ENCODE measurements around the gene SPINT3.

Gene SPINT3

GRCh38 chr20:45502561-45502960 is 12.9 kb downstream of the SPINT3 start:
- H3K27ac ChIP-seq (ENCODE audit: low read depth, low read length): no peak overlapping the region
- H3K4me1 ChIP-seq (ENCODE audit: control insufficient read depth, insufficient read depth, low read length): no peaks in the 10 kb centered on the region; the same call in 1 of the 2 replicates
- H3K9ac ChIP-seq (ENCODE audit: low read length): no peak overlapping the region
- no peak overlapping the region for H3K4me3 ChIP-seq (ENCODE audit: low read depth, low read length)
- no peaks in the 10 kb centered on the region for H3K9me3 ChIP-seq (ENCODE audit: control insufficient read depth, insufficient read depth, low read depth, low read length)
- no peaks in the 10 kb centered on the region for H3K36me3 ChIP-seq (ENCODE audit: control insufficient read depth, insufficient read depth, low read length)
- peaks cover 4% of the 10 kb centered on the region; the same call in 1 of the 2 replicates for H3K27me3 ChIP-seq (ENCODE audit: control insufficient read depth, insufficient read depth, low read length)

GRCh38 chr20:45501600-45501999 is 13.8 kb downstream of the SPINT3 start:
- no peak overlapping the region for H3K9ac ChIP-seq (ENCODE audit: low read length)
- H3K27ac ChIP-seq (ENCODE audit: low read depth, low read length): no peak overlapping the region
- no peak overlapping the region for H3K4me3 ChIP-seq (ENCODE audit: low read depth, low read length)
- H3K9me3 ChIP-seq (ENCODE audit: control insufficient read depth, insufficient read depth, low read depth, low read length): no peaks in the 10 kb centered on the region
- no peaks in the 10 kb centered on the region; the same call in 1 of the 2 replicates for H3K4me1 ChIP-seq (ENCODE audit: control insufficient read depth, insufficient read depth, low read length)
- H3K36me3 ChIP-seq (ENCODE audit: control insufficient read depth, insufficient read depth, low read length): no peaks in the 10 kb centered on the region
- peaks cover 4% of the 10 kb centered on the region; the same call in 1 of the 2 replicates for H3K27me3 ChIP-seq (ENCODE audit: control insufficient read depth, insufficient read depth, low read length)

GRCh38 chr20:45500022-45500421 is 15.4 kb downstream of the SPINT3 start:
- Histone ChIP-seq H3K27me3 (ENCODE audit: control insufficient read depth, insufficient read depth, low read length) (peaks cover 4% of the 10 kb centered on the region; the same call in 1 of the 2 replicates), H3K9me3 (ENCODE audit: control insufficient read depth, insufficient read depth, low read depth, low read length) (no peaks in the 10 kb centered on the region), H3K4me1 (ENCODE audit: control insufficient read depth, insufficient read depth, low read length) (no peaks in the 10 kb centered on the region; the same call in 1 of the 2 replicates), H3K27ac (ENCODE audit: low read depth, low read length) (no peak overlapping the region), H3K36me3 (ENCODE audit: control insufficient read depth, insufficient read depth, low read length) (no peaks in the 10 kb centered on the region), H3K9ac (ENCODE audit: low read length) (no peak overlapping the region), H3K4me3 (ENCODE audit: low read depth, low read length) (no peak overlapping the region)

- H3K9me3 ChIP-seq (ENCODE audit: control insufficient read depth, insufficient read depth, low read depth, low read length): no peaks in the 10 kb centered on the region
- no peaks in the 10 kb centered on the region for H3K27me3 ChIP-seq (ENCODE audit: control insufficient read depth, insufficient read depth, low read length)
- no peak overlapping the region for H3K4me3 ChIP-seq (ENCODE audit: low read depth, low read length)
- H3K27ac ChIP-seq (ENCODE audit: low read depth, low read length): no peak overlapping the region
- no peaks in the 10 kb centered on the region; the same call in 1 of the 2 replicates for H3K4me1 ChIP-seq (ENCODE audit: control insufficient read depth, insufficient read depth, low read length)
- H3K9ac ChIP-seq (ENCODE audit: low read length): no peak overlapping the region
- no peaks in the 10 kb centered on the region for H3K36me3 ChIP-seq (ENCODE audit: control insufficient read depth, insufficient read depth, low read length)
Observed at GRCh38 chr20:45497971-45498494, 17.4 kb downstream of the SPINT3 start.

- Histone ChIP-seq H3K27me3 (ENCODE audit: control insufficient read depth, insufficient read depth, low read length) (no peaks in the 10 kb centered on the region), H3K36me3 (ENCODE audit: control insufficient read depth, insufficient read depth, low read length) (no peaks in the 10 kb centered on the region), H3K4me3 (ENCODE audit: low read depth, low read length) (no peak overlapping the region)
Observed at GRCh38 chr20:45496166-45496565, 19.3 kb downstream of the SPINT3 start.

GRCh38 chr20:45495501-45495941 is 19.9 kb downstream of the SPINT3 start:
- Histone ChIP-seq H3K9me3 (ENCODE audit: control insufficient read depth, insufficient read depth, low read depth, low read length) (no peaks in the 10 kb centered on the region), H3K27ac (ENCODE audit: low read depth, low read length) (no peak overlapping the region), H3K4me1 (ENCODE audit: control insufficient read depth, insufficient read depth, low read length) (no peaks in the 10 kb centered on the region; the same call in 1 of the 2 replicates), H3K4me3 (ENCODE audit: low read depth, low read length) (no peak overlapping the region), H3K27me3 (ENCODE audit: control insufficient read depth, insufficient read depth, low read length) (no peaks in the 10 kb centered on the region), H3K9ac (ENCODE audit: low read length) (no peak overlapping the region), H3K36me3 (ENCODE audit: control insufficient read depth, insufficient read depth, low read length) (no peaks in the 10 kb centered on the region)

More at GRCh38 chr20:45496166-45496565, 19.3 kb downstream of the SPINT3 start:
- Histone ChIP-seq H3K4me1 (ENCODE audit: control insufficient read depth, insufficient read depth, low read length) (no peaks in the 10 kb centered on the region; the same call in 1 of the 2 replicates), H3K9ac (ENCODE audit: low read length) (no peak overlapping the region), H3K27ac (ENCODE audit: low read depth, low read length) (no peak overlapping the region), H3K9me3 (ENCODE audit: control insufficient read depth, insufficient read depth, low read depth, low read length) (no peaks in the 10 kb centered on the region)

GRCh38 chr20:45489083-45489531 is 26.3 kb downstream of the SPINT3 start:
- Histone ChIP-seq H3K27ac (ENCODE audit: low read depth, low read length) (no peak overlapping the region), H3K36me3 (ENCODE audit: control insufficient read depth, insufficient read depth, low read length) (no peaks in the 10 kb centered on the region), H3K27me3 (ENCODE audit: control insufficient read depth, insufficient read depth, low read length) (no peaks in the 10 kb centered on the region), H3K9ac (ENCODE audit: low read length) (no peak overlapping the region), H3K9me3 (ENCODE audit: control insufficient read depth, insufficient read depth, low read depth, low read length) (no peaks in the 10 kb centered on the region), H3K4me3 (ENCODE audit: low read depth, low read length) (no peak overlapping the region), H3K4me1 (ENCODE audit: control insufficient read depth, insufficient read depth, low read length) (peaks cover 4% of the 10 kb centered on the region; the same call in 1 of the 2 replicates)

- Histone ChIP-seq H3K27ac (ENCODE audit: low read depth, low read length) (no peak overlapping the region), H3K36me3 (ENCODE audit: control insufficient read depth, insufficient read depth, low read length) (no peaks in the 10 kb centered on the region)
Observed at GRCh38 chr20:45487231-45487635, 28.2 kb downstream of the SPINT3 start.

GRCh38 chr20:45485388-45485787 is 30.0 kb downstream of the SPINT3 start:
- H3K4me1 ChIP-seq (ENCODE audit: control insufficient read depth, insufficient read depth, low read length): peaks cover 4% of the 10 kb centered on the region; the same call in 1 of the 2 replicates
- no peak overlapping the region for H3K4me3 ChIP-seq (ENCODE audit: low read depth, low read length)
- no peaks in the 10 kb centered on the region for H3K27me3 ChIP-seq (ENCODE audit: control insufficient read depth, insufficient read depth, low read length)
- no peak overlapping the region for H3K27ac ChIP-seq (ENCODE audit: low read depth, low read length)
- no peaks in the 10 kb centered on the region for H3K36me3 ChIP-seq (ENCODE audit: control insufficient read depth, insufficient read depth, low read length)
- no peaks in the 10 kb centered on the region for H3K9me3 ChIP-seq (ENCODE audit: control insufficient read depth, insufficient read depth, low read depth, low read length)
- H3K9ac ChIP-seq (ENCODE audit: low read length): no peak overlapping the region

More at GRCh38 chr20:45487231-45487635, 28.2 kb downstream of the SPINT3 start:
- H3K4me1 ChIP-seq (ENCODE audit: control insufficient read depth, insufficient read depth, low read length): peaks cover 4% of the 10 kb centered on the region; the same call in 1 of the 2 replicates
- H3K27me3 ChIP-seq (ENCODE audit: control insufficient read depth, insufficient read depth, low read length): no peaks in the 10 kb centered on the region
- peak overlapping the region; percentile 10; the same call in 1 of the 2 replicates for H3K4me3 ChIP-seq (ENCODE audit: low read depth, low read length)
- no peak overlapping the region for H3K9ac ChIP-seq (ENCODE audit: low read length)
- no peaks in the 10 kb centered on the region for H3K9me3 ChIP-seq (ENCODE audit: control insufficient read depth, insufficient read depth, low read depth, low read length)

- Histone ChIP-seq H3K27ac (ENCODE audit: low read depth, low read length) (no peak overlapping the region), H3K4me3 (ENCODE audit: low read depth, low read length) (no peak overlapping the region), H3K9me3 (ENCODE audit: control insufficient read depth, insufficient read depth, low read depth, low read length) (no peaks in the 10 kb centered on the region), H3K27me3 (ENCODE audit: control insufficient read depth, insufficient read depth, low read length) (no peaks in the 10 kb centered on the region), H3K4me1 (ENCODE audit: control insufficient read depth, insufficient read depth, low read length) (peaks cover 4% of the 10 kb centered on the region; the same call in 1 of the 2 replicates), H3K9ac (ENCODE audit: low read length) (no peak overlapping the region), H3K36me3 (ENCODE audit: control insufficient read depth, insufficient read depth, low read length) (no peaks in the 10 kb centered on the region; the same call in 1 of the 2 replicates)
Observed at GRCh38 chr20:45484676-45485075, 30.7 kb downstream of the SPINT3 start.

- Histone ChIP-seq H3K9me3 (ENCODE audit: control insufficient read depth, insufficient read depth, low read depth, low read length) (0 out of 2 replicates have a peak, but pooled peaks cover 3% of the 10 kb centered on the region), H3K4me1 (ENCODE audit: control insufficient read depth, insufficient read depth, low read length) (peaks cover 2% of the 10 kb centered on the region; the same call in 1 of the 2 replicates), H3K4me3 (ENCODE audit: low read depth, low read length) (no peak overlapping the region), H3K36me3 (ENCODE audit: control insufficient read depth, insufficient read depth, low read length) (no peaks in the 10 kb centered on the region; the same call in 1 of the 2 replicates), H3K27me3 (ENCODE audit: control insufficient read depth, insufficient read depth, low read length) (no peaks in the 10 kb centered on the region), H3K9ac (ENCODE audit: low read length) (no peak overlapping the region), H3K27ac (ENCODE audit: low read depth, low read length) (no peak overlapping the region)
Observed at GRCh38 chr20:45479822-45480221, 35.6 kb downstream of the SPINT3 start.

All from HUES6 (cell line).